NCI-H1417 (cell line): Measurements from ENCODE around the gene NIPBL.
"Not testable (repeated sequence)": the region's sequence is repeated elsewhere in the genome, so short reads cannot be mapped to it uniquely, and the experiment has no call there.

Source experiments
- DNase-seq, 3 experiments: peaks; one replicate each; lab custom pipeline; 2025; lab: John Stamatoyannopoulos, UW

The NIPBL gene

GRCh38 chr5:37034955-37035354 lies 158.4 kb downstream of the NIPBL start:
- DNase-seq = no peak

- DNase-seq = no peak
These were observed 161.3 kb downstream of the NIPBL start for GRCh38 chr5:37037840-37038239.

DNA sequence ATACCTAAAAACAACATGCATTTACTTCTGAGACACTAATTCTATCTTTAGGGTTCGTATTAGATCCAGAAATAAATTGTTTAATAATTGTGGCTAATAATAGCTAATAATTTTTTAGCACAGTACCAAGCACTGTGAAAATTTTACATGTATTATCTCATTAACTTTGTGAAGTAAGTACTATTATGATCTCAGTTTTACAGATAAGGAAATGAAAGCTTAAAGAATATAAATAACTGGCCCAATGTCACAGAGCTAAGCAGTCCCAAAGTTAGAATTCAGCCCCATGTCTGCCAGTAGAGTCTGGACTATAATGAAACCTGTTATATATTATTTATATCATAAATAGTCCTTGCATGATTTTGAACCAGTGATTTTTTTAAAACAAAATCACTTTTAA lies 163.3 kb downstream of the NIPBL start:
- DNase-seq = no peak

DNA sequence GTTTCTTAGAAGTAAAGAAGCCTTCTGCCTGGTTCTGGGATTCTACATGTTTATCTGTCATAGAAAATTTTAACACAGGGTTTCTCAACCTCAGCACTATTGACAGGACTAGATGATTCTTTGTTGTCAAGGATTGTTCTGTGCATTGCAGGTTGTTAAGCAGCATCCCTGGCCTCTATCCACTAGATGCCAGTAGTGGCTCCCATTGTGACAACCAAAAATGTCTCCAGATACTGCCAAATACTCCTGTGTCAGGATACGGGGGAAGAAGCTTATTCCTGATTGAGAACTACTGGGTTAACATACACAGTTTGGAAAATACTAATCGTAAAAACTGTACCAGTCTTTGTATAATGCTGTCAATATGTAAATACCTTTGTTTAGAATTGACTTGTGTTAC lies 167.1 kb downstream of the NIPBL start:
- DNase-seq = no peak

GRCh38 chr5:37044120-37044519 lies 167.6 kb downstream of the NIPBL start:
- no peak for DNase-seq

DNA sequence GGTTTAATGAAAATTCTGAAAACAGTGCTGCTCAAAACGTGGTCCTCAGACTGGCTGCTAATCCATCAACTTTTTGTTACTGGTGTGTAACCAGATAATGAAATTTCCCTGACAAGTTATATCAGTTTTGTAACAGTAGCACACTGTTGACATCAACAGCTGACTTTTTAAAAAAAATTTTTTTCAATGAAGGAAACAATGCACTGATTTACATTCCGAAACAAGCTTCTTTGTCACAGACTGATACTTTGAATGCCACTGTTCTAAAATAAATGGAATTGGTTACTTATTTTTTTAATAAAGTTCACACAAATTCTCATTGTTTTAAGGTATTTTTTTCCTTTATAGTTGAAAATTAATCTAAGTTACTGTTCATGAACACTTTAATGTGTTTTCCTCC lies 169.1 kb downstream of the NIPBL start:
- DNase-seq = no peak

- DNase-seq = no peak
These were observed 171.4 kb downstream of the NIPBL start for GRCh38 chr5:37047947-37048346.

- DNase-seq = no peak
These were observed 177.8 kb downstream of the NIPBL start for GRCh38 chr5:37054391-37054790.

DNA sequence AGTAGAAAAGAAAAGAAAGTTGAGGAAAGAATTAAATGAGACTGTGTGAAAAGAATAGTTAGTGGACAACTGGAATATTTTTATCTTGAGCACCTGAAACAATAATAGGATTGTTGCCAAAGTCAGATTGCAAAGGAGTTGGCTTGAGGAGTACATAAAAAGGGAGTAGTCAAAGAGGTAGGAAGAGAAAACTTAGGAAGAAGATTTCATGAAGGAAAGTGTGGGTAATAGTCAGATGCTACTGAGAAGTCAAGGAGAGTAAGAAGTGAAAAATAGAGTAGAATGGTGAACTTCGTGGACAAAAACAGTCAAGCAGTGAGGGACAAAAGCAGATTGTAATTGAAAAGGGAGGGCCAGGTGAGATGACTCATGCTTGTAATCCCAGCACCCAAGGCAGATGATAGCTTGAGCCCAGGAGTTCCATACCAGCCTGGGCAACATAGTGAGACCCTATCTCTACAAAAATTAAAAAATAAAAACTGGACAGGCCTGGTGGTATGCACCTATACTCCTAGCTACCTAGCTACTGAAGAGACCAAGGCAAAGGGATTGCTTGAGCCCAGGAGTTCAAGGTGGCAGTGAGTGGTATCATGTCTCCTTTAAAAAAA lies 178.9 kb downstream of the NIPBL start:
- DNase-seq = no peak

- DNase-seq = no peak
These were observed 180.2 kb downstream of the NIPBL start for GRCh38 chr5:37056762-37057161.

GRCh38 chr5:37060030-37060429 lies 183.5 kb downstream of the NIPBL start:
- DNase-seq = no peak

DNA sequence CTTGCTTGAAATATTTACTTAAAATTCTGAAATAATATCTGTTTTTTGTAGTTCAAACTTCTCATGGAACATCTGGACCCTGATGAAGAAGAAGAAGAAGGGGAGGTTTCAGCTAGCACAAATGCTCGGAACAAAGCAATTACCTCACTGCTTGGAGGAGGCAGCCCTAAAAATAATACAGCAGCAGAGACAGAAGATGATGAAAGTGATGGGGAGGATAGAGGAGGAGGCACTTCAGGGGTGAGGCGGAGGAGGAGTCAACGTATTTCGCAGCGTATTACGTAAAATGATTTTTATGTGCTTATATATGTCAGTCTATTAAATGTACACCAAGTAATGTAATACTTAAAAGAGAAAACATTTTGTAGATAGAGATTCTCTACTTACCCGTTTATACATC lies 187.2 kb downstream of the NIPBL start:
- no peak for DNase-seq

- no peak for DNase-seq
These were observed 187.9 kb downstream of the NIPBL start for GRCh38 chr5:37064442-37064841.

DNA sequence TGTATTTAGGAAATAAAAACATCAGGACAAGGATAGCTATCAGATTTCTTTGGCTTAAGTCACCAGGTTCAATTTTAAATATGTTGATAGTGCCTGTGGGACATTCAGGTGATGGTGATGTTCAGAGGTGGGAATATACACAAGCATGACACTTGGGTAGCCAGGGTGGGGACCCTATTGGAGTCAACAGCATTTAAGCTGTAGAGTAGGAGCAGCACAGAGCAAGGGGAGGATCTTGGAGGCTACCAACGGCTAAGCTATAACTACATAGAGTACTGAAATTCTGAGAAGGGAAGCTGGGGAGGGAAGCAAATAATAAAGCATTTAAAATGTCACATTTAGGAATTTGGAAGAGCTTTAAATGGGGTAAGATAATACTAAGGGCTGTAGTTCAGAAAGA lies 194.9 kb downstream of the NIPBL start:
- no peak for DNase-seq

DNA sequence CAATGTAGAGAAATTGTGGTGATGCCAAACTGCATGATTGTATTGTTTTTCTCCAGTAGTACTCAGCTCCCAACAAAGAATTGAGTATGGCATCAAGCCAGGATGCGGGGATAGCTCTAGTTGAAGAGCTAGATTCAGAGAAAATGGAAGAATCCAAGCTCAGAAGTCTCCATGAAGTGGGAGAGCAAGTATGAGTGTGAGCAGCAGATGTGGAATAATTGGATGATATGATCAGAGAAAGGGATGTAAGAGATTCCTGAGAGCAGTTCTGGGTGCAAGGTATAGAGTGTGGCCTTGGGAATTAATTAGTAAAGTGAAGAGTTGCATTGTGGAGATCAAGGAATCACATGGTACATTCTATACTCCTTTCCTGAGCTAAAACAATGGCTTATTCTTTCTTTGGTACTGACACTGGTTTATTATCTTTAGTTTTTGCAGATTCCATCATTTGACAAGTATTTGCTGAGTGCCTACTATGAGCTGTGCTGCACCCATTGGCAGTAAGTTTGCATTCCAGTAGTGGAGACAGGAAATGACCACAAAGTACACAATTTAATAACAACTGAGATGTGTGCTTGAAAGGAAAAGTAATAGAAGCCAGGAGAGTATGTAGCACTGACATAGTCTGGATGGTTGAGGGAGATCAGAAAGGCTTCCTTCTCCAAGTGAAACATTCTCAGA lies 195.5 kb downstream of the NIPBL start:
- no peak for DNase-seq

DNA sequence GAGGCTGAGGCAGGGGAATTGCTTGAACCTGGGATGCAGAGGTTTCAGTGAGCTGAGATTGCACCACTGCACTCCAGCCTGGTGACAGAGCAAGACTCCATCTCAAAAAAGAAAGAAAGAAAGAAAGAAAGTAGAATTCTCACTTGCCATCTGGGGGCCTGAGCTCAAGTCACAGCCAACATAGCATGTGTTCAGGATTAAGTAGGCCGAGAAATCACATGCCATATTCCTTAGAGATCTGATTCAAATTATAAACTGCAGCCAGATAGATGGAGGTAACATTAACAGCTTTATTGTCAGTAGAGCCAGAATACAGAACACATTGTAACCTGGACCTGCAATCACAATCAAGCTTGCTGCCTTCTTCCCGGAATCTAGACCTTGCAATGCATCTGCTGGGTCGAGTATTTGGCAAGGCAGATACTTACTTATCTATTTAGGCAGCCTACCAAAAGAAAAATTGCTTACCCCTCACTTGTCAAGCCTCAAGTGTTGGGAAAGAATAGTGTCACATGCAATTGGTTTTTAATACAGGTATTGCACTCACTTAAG lies 198.9 kb downstream of the NIPBL start:
- DNase-seq = no peak

DNA sequence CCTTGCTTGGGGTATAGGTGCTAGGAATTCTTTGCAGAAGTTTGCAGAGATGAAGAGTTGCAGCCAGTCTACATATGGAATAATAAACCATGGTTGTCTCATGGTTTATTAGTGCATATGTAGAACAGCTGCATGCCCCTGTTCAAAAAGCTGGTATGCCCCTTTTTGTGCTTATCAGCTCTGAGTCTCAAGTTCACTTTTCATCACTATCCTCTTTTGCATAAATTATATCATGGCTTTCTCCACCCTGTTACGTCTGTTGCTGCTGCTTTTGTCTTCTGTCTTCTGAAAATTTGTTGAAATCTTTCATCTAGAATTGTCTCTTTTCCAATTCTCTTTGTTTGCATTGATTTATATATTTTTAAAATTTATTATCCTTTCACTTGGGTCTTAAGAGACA lies 200.6 kb downstream of the NIPBL start:
- DNase-seq = no peak

DNA sequence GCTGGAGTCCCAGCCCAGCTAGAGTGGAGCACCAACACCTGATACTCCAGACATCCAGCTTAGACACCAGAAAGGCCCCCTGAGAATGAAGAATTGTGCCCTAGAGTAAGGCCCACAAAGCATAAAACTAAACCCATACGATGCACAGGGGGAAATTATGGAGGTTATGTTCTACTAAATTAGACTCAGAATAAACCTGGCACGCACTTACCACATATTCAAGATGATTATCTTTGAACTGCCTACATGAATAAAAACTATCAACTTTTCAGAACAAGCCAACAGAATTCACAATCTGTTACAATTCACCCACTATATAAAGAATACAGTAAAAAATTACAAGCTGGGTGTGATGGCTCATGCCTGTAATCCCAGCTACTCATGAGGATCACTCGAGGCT lies 204.1 kb downstream of the NIPBL start:
- DNase-seq = no peak

GRCh38 chr5:37082977-37083376 lies 206.4 kb downstream of the NIPBL start:
- not testable (repeated sequence) for DNase-seq

GRCh38 chr5:37086026-37086425 lies 209.5 kb downstream of the NIPBL start:
- not testable (repeated sequence) for DNase-seq

GRCh38 chr5:37086466-37087173 lies 210.1 kb downstream of the NIPBL start:
- DNase-seq = peak in 1 of 3 experiments; percentile 40

- no peak for DNase-seq
These were observed 211.4 kb downstream of the NIPBL start for GRCh38 chr5:37088009-37088408.

GRCh38 chr5:37090123-37090726 lies 213.7 kb downstream of the NIPBL start:
- no peak for DNase-seq
